Sigmoid colon (tissue), 7 donors: ENCODE results near the gene TNFRSF13B. TPM values are rescaled to one million over a fixed set of nuclear protein-coding genes. Genes with fewer than 3 reads are reported as not detected.

Experiments used
- DNase-seq: peaks from one replicate; pipeline ENCODE4 v3.0.0-alpha.2; 2019
- H3K27ac ChIP-seq, 4 donors: fragments of 200-600 bp; sonication (generic); one replicate each; pipeline ENCODE4 v1.5.1; 2016 to 2019; ENCODE audit warnings: mild to moderate bottlenecking in 1 of 4
- H3K27me3 ChIP-seq, 3 donors: fragments of 200-600 bp; sonication (generic); one replicate each; pipeline ENCODE4 v1.5.1; 2019; ENCODE audit warnings: mild to moderate bottlenecking in 1 of 3
- H3K36me3 ChIP-seq, 4 donors: fragments of 200-600 bp; sonication (generic); one replicate each; pipeline ENCODE4 v1.5.1; 2016 to 2019
- H3K4me1 ChIP-seq, 4 donors: fragments of 200-600 bp; sonication (generic); one replicate each; pipeline ENCODE4 v1.5.1; 2017 to 2019
- H3K4me3 ChIP-seq, 4 donors: fragments of 200-600 bp; sonication (generic); one replicate each; pipeline ENCODE4 v1.5.1; 2017 to 2019; ENCODE audit warnings: mild to moderate bottlenecking in 2 of 4, moderate library complexity in 1 of 4
- H3K9me3 ChIP-seq, 4 donors: fragments of 200-600 bp in 3 of 4; sonication (generic) in 3 of 4; one replicate each; pipeline versions ENCODE4 v1.5.1 to v1.6.1; 2013 to 2019
- CTCF ChIP-seq, 4 experiments: fragments of 450-650 bp in 3 of 4; fragments of 200-600 bp in 1 of 4; IDR thresholded peaks; one replicate each; pipeline ENCODE4 v1.5.1; 2016 to 2019; ENCODE audit warnings: antibody characterized with exemption in 4 of 4, mild to moderate bottlenecking in 3 of 4, moderate library complexity in 2 of 4
- EP300 ChIP-seq, 4 donors: sonication (generic); formaldehyde crosslinking; IDR thresholded peaks; one replicate each; pipeline ENCODE4 v1.6.1; 2017; ENCODE audit warnings: antibody characterized with exemption in 4 of 4
- POLR2A ChIP-seq, 2 donors: fragments of 450-650 bp; IDR thresholded peaks; one replicate each; pipeline ENCODE4 v1.6.1; 2016; ENCODE audit warnings: antibody characterized with exemption in 2 of 2, mild to moderate bottlenecking in 2 of 2, moderate library complexity in 2 of 2
- POLR2AphosphoS5 ChIP-seq, 4 donors: sonication (generic); formaldehyde crosslinking; IDR thresholded peaks; one replicate each; pipeline ENCODE4 v1.6.1; 2017; ENCODE audit warnings: antibody characterized with exemption in 4 of 4
- WGBS, 2 donors: extraction: QIAGEN DNeasy Blood & Tissue Kit; methylation state at CpG; one replicate each; pipeline ENCODE4 v1.1.7; 2013; 5-methylcytosine and 5-hydroxymethylcytosine counted together
- intact Hi-C: fragments of 100-400 bp; cut with DNase I; formaldehyde crosslinking; loops from one replicate; pipeline ENCODE4 v1.15.1; 2023
- polyA plus RNA-seq, 3 donors: library from polyadenylated mRNA; stranded (reverse); fragments of 200-250 nt; gene quantifications; one replicate each; pipeline ENCODE4 v1.2.3, GENCODE V29; 2013
- total RNA-seq, 4 donors: library from RNA; depleted of rRNA; stranded (reverse); fragments of >200 nt; gene quantifications; one replicate each; pipeline ENCODE4 v1.1.0, GENCODE V29; 2016
- donor health status: healthy with polysubstance abuse.
- donor health status: Bipolar disorder and iron deficiency.
- donor health status: healthy.

The TNFRSF13B gene
- total and polyA plus RNA-seq, 7 donors = 15.2 TPM; not detected in 6

GRCh38 chr17:16931318-16932060 is 40.4 kb downstream of the TNFRSF13B start:
- WGBS, 2 donors = 83 to 86% methylated on average over 9 of the region's 9 CpGs

GRCh38 chr17:16930571-16931317 is 41.2 kb downstream of the TNFRSF13B start:
- no peaks in the 10 kb centered on the region for H3K9me3 ChIP-seq
- intact Hi-C loops = no loop called here
- TF ChIP-seq POLR2A (IDR thresholded peaks at IDR 0.05) (no peak), CTCF (IDR thresholded peaks at IDR 0.05) (no peak), POLR2AphosphoS5 (IDR thresholded peaks at IDR 0.05) (no peak), EP300 (IDR thresholded peaks at IDR 0.05) (no peak)
- no peak overlapping the region for H3K4me3 ChIP-seq
- 89% methylated on average over 13 of the region's 13 CpGs for WGBS, 2 donors
- no peak overlapping the region for H3K27ac ChIP-seq
- H3K4me1 ChIP-seq = no peaks in the 10 kb centered on the region
- H3K36me3 ChIP-seq = no peaks in the 10 kb centered on the region
- peak; percentile 62 for DNase-seq
- H3K27me3 ChIP-seq = no peaks in the 10 kb centered on the region

More at GRCh38 chr17:16931318-16932060, 40.4 kb downstream of the TNFRSF13B start:
- peak; percentile 51 for DNase-seq
- intact Hi-C loops = no loop called here
- Histone ChIP-seq H3K4me3 (no peak overlapping the region), H3K9me3 (no peaks in the 10 kb centered on the region), H3K4me1 (no peaks in the 10 kb centered on the region), H3K36me3 (no peaks in the 10 kb centered on the region), H3K27me3 (no peaks in the 10 kb centered on the region), H3K27ac (no peak overlapping the region)
- TF ChIP-seq POLR2A (IDR thresholded peaks at IDR 0.05) = no peak
- no peak for TF ChIP-seq EP300 (IDR thresholded peaks at IDR 0.05)
- no peak for TF ChIP-seq POLR2AphosphoS5 (IDR thresholded peaks at IDR 0.05)
- TF ChIP-seq CTCF (IDR thresholded peaks at IDR 0.05) = no peak

GRCh38 chr17:16929757-16930520 is 42.0 kb downstream of the TNFRSF13B start:
- H3K4me1 ChIP-seq = no peaks in the 10 kb centered on the region
- H3K36me3 ChIP-seq = no peaks in the 10 kb centered on the region
- no peak overlapping the region for H3K4me3 ChIP-seq
- no peaks in the 10 kb centered on the region for H3K9me3 ChIP-seq
- no peaks in the 10 kb centered on the region for H3K27me3 ChIP-seq
- intact Hi-C loops = no loop called here
- TF ChIP-seq CTCF (IDR thresholded peaks at IDR 0.05) = no peak
- no peak for TF ChIP-seq EP300 (IDR thresholded peaks at IDR 0.05)
- TF ChIP-seq POLR2A (IDR thresholded peaks at IDR 0.05) = no peak
- no peak for TF ChIP-seq POLR2AphosphoS5 (IDR thresholded peaks at IDR 0.05)
- peak; percentile 46 for DNase-seq
- WGBS, 2 donors = 91 to 94% methylated on average over 17 of the region's 17 CpGs
- no peak overlapping the region for H3K27ac ChIP-seq

- TF ChIP-seq CTCF (IDR thresholded peaks at IDR 0.05) (no peak), POLR2A (IDR thresholded peaks at IDR 0.05) (no peak), EP300 (IDR thresholded peaks at IDR 0.05) (no peak), POLR2AphosphoS5 (IDR thresholded peaks at IDR 0.05) (no peak)
- no peaks in the 10 kb centered on the region for H3K27me3 ChIP-seq
- H3K4me3 ChIP-seq = no peak overlapping the region
- no peaks in the 10 kb centered on the region for H3K9me3 ChIP-seq
- peak; percentile 56 for DNase-seq
- no peaks in the 10 kb centered on the region for H3K4me1 ChIP-seq
- no peaks in the 10 kb centered on the region for H3K36me3 ChIP-seq
- 80 to 82% methylated on average over 12 of the region's 12 CpGs for WGBS, 2 donors
- intact Hi-C loops = no loop called here
- no peak overlapping the region for H3K27ac ChIP-seq
These were observed 42.8 kb downstream of the TNFRSF13B start for GRCh38 chr17:16929035-16929680.
